OCI-LY7 (cell line): ENCODE results near the gene LYVE1. TPM values are rescaled to one million over a fixed set of nuclear protein-coding genes. Genes with fewer than 3 reads are reported as not detected.

Source experiments
- BruUV-seq: library from RNA; stranded (reverse); fragments of 400-500 nt; replicated peaks from 2 replicates; lab custom pipeline; 2021; lab: Mats Ljungman, UMichigan
- CTCF ChIA-PET: fragments of 300-600 bp; sonication (Branson Sonifier 250); formaldehyde crosslinking; loops from one replicate; lab custom pipeline; 2022; ENCODE audit warnings: antibody characterized with exemption; ENCODE audit not compliant: unreplicated experiment; lab: Charles Lee
- POLR2A ChIA-PET: fragments of 300-600 bp; sonication (Branson Sonifier 250); formaldehyde crosslinking; loops from one replicate; lab custom pipeline; 2022; ENCODE audit warnings: antibody characterized with exemption; lab: Charles Lee
- DNase-seq: peaks from one replicate; pipeline ENCODE4 v3.0.0-alpha.2; 2015; ENCODE audit warnings: low spot score
- H2AFZ ChIP-seq: fragments of 200-600 bp; sonication (generic), shearing (Covaris generic); 2 replicates; pipeline ENCODE4 v1.6.1; 2014; ENCODE audit warnings: mild to moderate bottlenecking, antibody characterized with exemption, low read length, moderate library complexity
- H3K27ac ChIP-seq: fragments of 200-600 bp; sonication (generic); 2 replicates; pipeline ENCODE4 v1.5.1; 2014; ENCODE audit warnings: mixed run types, low read depth, mild to moderate bottlenecking, moderate library complexity, low read length, inconsistent platforms; ENCODE audit not compliant: poor library complexity, severe bottlenecking
- H3K36me3 ChIP-seq: fragments of 200-600 bp; sonication (generic); 2 replicates; pipeline ENCODE4 v1.6.1; 2014; ENCODE audit warnings: mild to moderate bottlenecking, antibody characterized with exemption, low read length, moderate library complexity, mixed read lengths; ENCODE audit not compliant: insufficient read depth
- H3K4me1 ChIP-seq: fragments of 200-600 bp; sonication (generic); 2 replicates; pipeline ENCODE4 v1.5.1; 2014; ENCODE audit warnings: mild to moderate bottlenecking, low read length; ENCODE audit not compliant: insufficient read depth, poor library complexity, severe bottlenecking
- H3K4me2 ChIP-seq: fragments of 200-600 bp; sonication (generic); 2 replicates; pipeline ENCODE4 v1.6.1; 2014; ENCODE audit warnings: mild to moderate bottlenecking, low read length
- H3K4me3 ChIP-seq: fragments of 200-600 bp; sonication (generic); 2 replicates; pipeline ENCODE4 v1.5.1; 2014; ENCODE audit warnings: mild to moderate bottlenecking, low read depth, low read length; ENCODE audit not compliant: poor library complexity, severe bottlenecking
- H3K79me2 ChIP-seq: fragments of 200-600 bp; sonication (generic); 2 replicates; pipeline ENCODE4 v1.6.1; 2016; ENCODE audit warnings: low read depth, mild to moderate bottlenecking, low read length, moderate library complexity, mixed read lengths; ENCODE audit not compliant: insufficient read depth
- H3K9me2 ChIP-seq: fragments of 200-600 bp; sonication (generic); 2 replicates; pipeline ENCODE4 v1.6.1; 2016; ENCODE audit warnings: mild to moderate bottlenecking, low read length, mixed read lengths; ENCODE audit not compliant: insufficient read depth
- H3K9me3 ChIP-seq: fragments of 200-600 bp; sonication (generic); 2 replicates; pipeline ENCODE4 v1.6.1; 2014; ENCODE audit warnings: mild to moderate bottlenecking, mixed run types, low read length, mixed read lengths
- H4K20me1 ChIP-seq: fragments of 200-600 bp; sonication (generic); 2 replicates; pipeline ENCODE4 v1.6.1; 2014; ENCODE audit warnings: mild to moderate bottlenecking, antibody characterized with exemption, low read length, moderate library complexity, mixed read lengths; ENCODE audit not compliant: insufficient read depth
- EZH2phosphoT487 ChIP-seq: fragments of 200-600 bp; sonication (generic); IDR thresholded peaks from 2 replicates; pipeline ENCODE4 v1.6.1; 2018; ENCODE audit warnings: low read depth, borderline replicate concordance, mild to moderate bottlenecking, mixed run types, antibody characterized with exemption, low read length, moderate library complexity, mixed read lengths
- intact Hi-C: fragments of 100-400 bp; cut with micrococcal nuclease; formaldehyde crosslinking; loops from one replicate; pipeline ENCODE4 v1.10.0; 2022; ENCODE audit not compliant: unreplicated experiment
- total RNA-seq, 2 experiments: library from RNA; depleted of rRNA in 1 of 2; stranded (reverse); fragments of >200 nt in 1 of 2; shearing (Covaris generic) in 1 of 2; gene quantifications; 2 replicates each; pipeline ENCODE4 v1.2.3, GENCODE V29; 2014 to 2022
- TF ChIP-seq, protein P1 (sequence below): fragments of 200-600 bp; sonication (generic); conservative IDR thresholded peaks from 2 replicates; pipeline ENCODE4 v1.5.1; 2014; ENCODE audit warnings: mild to moderate bottlenecking, antibody characterized with exemption, low read length, moderate library complexity, mixed read lengths

LYVE1 gene
- total RNA-seq, 2 experiments from 2014 or later: not detected

DNA sequence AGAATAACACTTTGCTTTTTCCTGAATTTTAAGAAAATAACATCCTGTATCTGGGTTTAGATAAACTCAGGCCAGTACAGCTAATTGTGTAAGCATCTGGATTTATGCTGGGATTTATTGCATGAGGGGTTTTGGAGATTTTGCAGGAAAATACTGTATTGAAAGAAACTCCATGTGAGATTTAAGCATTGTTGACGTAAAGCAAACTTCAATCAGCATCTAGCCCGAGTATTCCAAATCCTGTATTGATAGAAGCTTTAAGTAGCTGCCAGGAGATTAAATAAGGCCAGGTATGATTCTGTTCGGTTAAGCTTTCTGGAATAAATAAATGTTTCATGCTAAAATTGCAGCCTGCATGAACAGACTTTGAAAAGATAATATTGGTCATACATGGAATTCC, 36.3 kb upstream of the LYVE1 start:
- no peak overlapping the region for H3K27ac ChIP-seq
- H3K9me3 ChIP-seq: no peaks in the 10 kb centered on the region
- H2AFZ ChIP-seq: no peak overlapping the region
- H4K20me1 ChIP-seq: no peaks in the 10 kb centered on the region
- no peak overlapping the region for H3K4me2 ChIP-seq
- POLR2A ChIA-PET: no interaction called here
- CTCF ChIA-PET: no interaction called here
- no peak overlapping the region for H3K4me3 ChIP-seq
- intact Hi-C loops: no loop called here
- DNase-seq: no peak
- H3K36me3 ChIP-seq: no peaks in the 10 kb centered on the region
- no TSS peak for BruUV-seq
- no peak for TF ChIP-seq EZH2phosphoT487
- TF ChIP-seq, protein P1, sequence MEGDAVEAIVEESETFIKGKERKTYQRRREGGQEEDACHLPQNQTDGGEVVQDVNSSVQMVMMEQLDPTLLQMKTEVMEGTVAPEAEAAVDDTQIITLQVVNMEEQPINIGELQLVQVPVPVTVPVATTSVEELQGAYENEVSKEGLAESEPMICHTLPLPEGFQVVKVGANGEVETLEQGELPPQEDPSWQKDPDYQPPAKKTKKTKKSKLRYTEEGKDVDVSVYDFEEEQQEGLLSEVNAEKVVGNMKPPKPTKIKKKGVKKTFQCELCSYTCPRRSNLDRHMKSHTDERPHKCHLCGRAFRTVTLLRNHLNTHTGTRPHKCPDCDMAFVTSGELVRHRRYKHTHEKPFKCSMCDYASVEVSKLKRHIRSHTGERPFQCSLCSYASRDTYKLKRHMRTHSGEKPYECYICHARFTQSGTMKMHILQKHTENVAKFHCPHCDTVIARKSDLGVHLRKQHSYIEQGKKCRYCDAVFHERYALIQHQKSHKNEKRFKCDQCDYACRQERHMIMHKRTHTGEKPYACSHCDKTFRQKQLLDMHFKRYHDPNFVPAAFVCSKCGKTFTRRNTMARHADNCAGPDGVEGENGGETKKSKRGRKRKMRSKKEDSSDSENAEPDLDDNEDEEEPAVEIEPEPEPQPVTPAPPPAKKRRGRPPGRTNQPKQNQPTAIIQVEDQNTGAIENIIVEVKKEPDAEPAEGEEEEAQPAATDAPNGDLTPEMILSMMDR: no peak
- H3K79me2 ChIP-seq: no peaks in the 10 kb centered on the region
- H3K4me1 ChIP-seq: no peaks in the 10 kb centered on the region
- no peaks in the 10 kb centered on the region for H3K9me2 ChIP-seq

DNA sequence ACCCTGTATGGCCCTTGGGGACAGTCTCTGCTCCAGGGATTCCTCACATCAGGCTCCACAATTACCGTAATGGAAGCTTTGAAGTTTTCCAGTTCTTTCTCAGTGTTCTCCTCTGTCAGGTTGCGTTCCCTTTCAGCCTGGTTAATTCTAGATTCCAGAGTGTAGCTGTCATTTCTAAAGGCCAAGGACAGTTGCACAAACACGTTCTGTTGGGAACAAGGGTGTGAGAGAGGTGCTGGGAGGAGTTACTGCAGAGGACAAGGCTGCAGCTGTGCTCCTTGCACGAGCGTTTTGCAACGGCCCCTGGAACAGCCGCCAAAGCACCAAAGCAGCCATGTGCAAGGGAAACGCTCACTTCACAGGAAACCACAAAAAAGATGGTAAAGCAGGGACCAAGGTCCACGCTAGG, 35.9 kb upstream of the LYVE1 start:
- POLR2A ChIA-PET: no interaction called here
- intact Hi-C loops: no loop called here
- no peak overlapping the region for H3K4me3 ChIP-seq
- no peaks in the 10 kb centered on the region for H4K20me1 ChIP-seq
- no peaks in the 10 kb centered on the region for H3K4me1 ChIP-seq
- no peaks in the 10 kb centered on the region for H3K36me3 ChIP-seq
- no peak overlapping the region for H2AFZ ChIP-seq
- TF ChIP-seq, protein P1: no peak
- TF ChIP-seq EZH2phosphoT487: no peak
- H3K4me2 ChIP-seq: no peak overlapping the region
- no peaks in the 10 kb centered on the region for H3K9me2 ChIP-seq
- BruUV-seq: no TSS peak
- CTCF ChIA-PET: no interaction called here
- no peak overlapping the region for H3K27ac ChIP-seq
- no peaks in the 10 kb centered on the region for H3K79me2 ChIP-seq
- no peaks in the 10 kb centered on the region for H3K9me3 ChIP-seq
- DNase-seq: no peak

DNA sequence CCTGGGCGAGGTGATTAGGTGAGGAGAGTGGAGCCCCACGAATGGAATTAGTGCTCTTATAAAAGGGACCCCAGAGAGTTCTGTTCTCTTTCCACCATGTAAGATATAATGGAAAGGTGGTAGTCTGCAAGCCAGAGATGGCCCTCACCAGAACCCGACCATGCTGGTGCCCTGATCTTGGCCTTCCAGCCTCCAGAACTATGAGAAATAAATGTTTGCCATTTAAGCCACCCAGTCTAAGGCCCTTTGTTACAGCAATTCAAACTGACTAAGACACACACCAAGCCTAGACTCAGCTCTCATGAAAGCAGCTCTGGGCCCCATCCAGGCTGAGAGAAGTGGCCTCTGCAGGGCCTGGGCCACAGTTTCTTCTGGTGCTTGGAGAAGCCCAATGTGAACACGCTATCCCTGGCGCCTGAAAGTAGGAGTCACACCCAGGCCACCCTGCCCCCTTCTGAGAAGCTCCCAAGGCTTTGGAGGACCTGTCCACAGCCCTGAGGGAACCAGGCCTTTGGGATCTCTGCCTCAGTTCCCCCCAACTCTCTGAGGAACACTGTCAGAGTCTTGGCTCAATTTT, 35.3 kb upstream of the LYVE1 start:
- Histone ChIP-seq H3K4me1 (no peaks in the 10 kb centered on the region), H3K36me3 (no peaks in the 10 kb centered on the region), H3K4me3 (no peak overlapping the region), H2AFZ (no peak overlapping the region), H3K9me2 (no peaks in the 10 kb centered on the region), H4K20me1 (no peaks in the 10 kb centered on the region), H3K27ac (no peak overlapping the region), H3K4me2 (no peak overlapping the region), H3K79me2 (no peaks in the 10 kb centered on the region), H3K9me3 (no peaks in the 10 kb centered on the region)
- intact Hi-C loops: no loop called here
- no peak for TF ChIP-seq EZH2phosphoT487
- TF ChIP-seq, protein P1: no peak
- no TSS peak for BruUV-seq
- ChIA-PET CTCF (no interaction called here), POLR2A (no interaction called here)
- DNase-seq: no peak
